ENCODE results near the gene UNC13C. TPM values are rescaled to one million over a fixed set of nuclear protein-coding genes. Genes with fewer than 3 reads are reported as not detected.

The UNC13C gene
- total and polyA plus RNA-seq, 10 of the 15 experiments (the other 5 are each of a cell fraction or from before 2014, with no cell fraction given), result 9.9 to 81.3 (median 25.0) TPM

- no peak overlapping the region for H3K9ac ChIP-seq (ENCODE audit: control insufficient read depth, insufficient read depth, low read length)
- no peaks in the 10 kb centered on the region for H3K4me1 ChIP-seq (ENCODE audit: control insufficient read depth, insufficient read depth, low read length)
- POLR2A ChIA-PET, result interaction anchor here (1.3 to 1.5 kb wide), 2 partner anchors 10 to 11 kb away, joined by 4 read pairs; no protein-coding TSS in a partner anchor
- CTCF ChIA-PET, result interaction anchor here (0.7 to 1.2 kb wide), 3 partner anchors 22 to 223 kb away, joined by 3 read pairs; no protein-coding TSS in a partner anchor
- no peaks in the 10 kb centered on the region for H3K36me3 ChIP-seq (ENCODE audit: control insufficient read depth in 2 of 2, insufficient read depth in 2 of 2, low read length in 1 of 2)
- no peak overlapping the region for H3K4me2 ChIP-seq (ENCODE audit: control insufficient read depth, insufficient read depth)
- H3K27me3 ChIP-seq (replicated peaks in 1 of 2; ENCODE audit: control insufficient read depth in 2 of 2, insufficient read depth in 2 of 2, low read length in 1 of 2), result no peaks in the 10 kb centered on the region
- H3K9me3 ChIP-seq (replicated peaks; ENCODE audit: control insufficient read depth, insufficient read depth, low read length), result no peaks in the 10 kb centered on the region; the same call in 1 of the 3 replicates
- RAD21 ChIA-PET (ENCODE audit: unreplicated experiment), result interaction anchor here (0.7 to 3.7 kb wide), 17 partner anchors 9 to 600 kb away, joined by 3 to 27 read pairs (median 5); no protein-coding TSS in a partner anchor
- WGBS (ENCODE audit: insufficient coverage, insufficient replicate concordance, low lambda C conversion rate, missing lambda C conversion rate), result 57% methylated on average over 4 of the region's 4 CpGs
- ATAC-seq (peak; percentile 89), FAIRE-seq (no peak), DNase-seq (ENCODE audit: low read depth, low spot score) (no peak)
- no peak overlapping the region for H3K4me3 ChIP-seq
- H3K79me2 ChIP-seq (ENCODE audit: control insufficient read depth, insufficient read depth, low read length), result no peaks in the 10 kb centered on the region
- in situ Hi-C loops (cut with MboI) (no loop called here), intact Hi-C loops (cut with micrococcal nuclease; ENCODE audit: unreplicated experiment) (no loop called here)
- no peak overlapping the region for H2AFZ ChIP-seq (ENCODE audit: control insufficient read depth, low read depth, low read length)
- no peak overlapping the region for H3K27ac ChIP-seq (ENCODE audit: control insufficient read depth, insufficient read depth)
- H4K20me1 ChIP-seq (ENCODE audit: control insufficient read depth, insufficient read depth), result no peaks in the 10 kb centered on the region
- SMC1A ChIA-PET (ENCODE audit: uncharacterized antibody, unreplicated experiment), result interaction anchor here (0.9 to 7.4 kb wide), 14 partner anchors 9 to 596 kb away, joined by 3 to 75 read pairs (median 7); no protein-coding TSS in a partner anchor
- no TSS peak for BruUV-seq (replicated peaks)
- TF ChIP-seq STAT1 (conservative IDR thresholded peaks at IDR 0.05), result no peak
- TF ChIP-seq ZBTB11 (CRISPR knock-in tag; IDR thresholded peaks at IDR 0.05), result no peak
- TF ChIP-seq HSF1 (IDR thresholded peaks at IDR 0.05; ENCODE audit: low read depth, low read length), result no peak
- TF ChIP-seq NFIC (IDR thresholded peaks at IDR 0.05; ENCODE audit: low read depth, low read length), result no peak
- TF ChIP-seq CHD1 (IDR thresholded peaks at IDR 0.05; ENCODE audit: low read depth, low read length), result no peak
- TF ChIP-seq, protein P1, sequence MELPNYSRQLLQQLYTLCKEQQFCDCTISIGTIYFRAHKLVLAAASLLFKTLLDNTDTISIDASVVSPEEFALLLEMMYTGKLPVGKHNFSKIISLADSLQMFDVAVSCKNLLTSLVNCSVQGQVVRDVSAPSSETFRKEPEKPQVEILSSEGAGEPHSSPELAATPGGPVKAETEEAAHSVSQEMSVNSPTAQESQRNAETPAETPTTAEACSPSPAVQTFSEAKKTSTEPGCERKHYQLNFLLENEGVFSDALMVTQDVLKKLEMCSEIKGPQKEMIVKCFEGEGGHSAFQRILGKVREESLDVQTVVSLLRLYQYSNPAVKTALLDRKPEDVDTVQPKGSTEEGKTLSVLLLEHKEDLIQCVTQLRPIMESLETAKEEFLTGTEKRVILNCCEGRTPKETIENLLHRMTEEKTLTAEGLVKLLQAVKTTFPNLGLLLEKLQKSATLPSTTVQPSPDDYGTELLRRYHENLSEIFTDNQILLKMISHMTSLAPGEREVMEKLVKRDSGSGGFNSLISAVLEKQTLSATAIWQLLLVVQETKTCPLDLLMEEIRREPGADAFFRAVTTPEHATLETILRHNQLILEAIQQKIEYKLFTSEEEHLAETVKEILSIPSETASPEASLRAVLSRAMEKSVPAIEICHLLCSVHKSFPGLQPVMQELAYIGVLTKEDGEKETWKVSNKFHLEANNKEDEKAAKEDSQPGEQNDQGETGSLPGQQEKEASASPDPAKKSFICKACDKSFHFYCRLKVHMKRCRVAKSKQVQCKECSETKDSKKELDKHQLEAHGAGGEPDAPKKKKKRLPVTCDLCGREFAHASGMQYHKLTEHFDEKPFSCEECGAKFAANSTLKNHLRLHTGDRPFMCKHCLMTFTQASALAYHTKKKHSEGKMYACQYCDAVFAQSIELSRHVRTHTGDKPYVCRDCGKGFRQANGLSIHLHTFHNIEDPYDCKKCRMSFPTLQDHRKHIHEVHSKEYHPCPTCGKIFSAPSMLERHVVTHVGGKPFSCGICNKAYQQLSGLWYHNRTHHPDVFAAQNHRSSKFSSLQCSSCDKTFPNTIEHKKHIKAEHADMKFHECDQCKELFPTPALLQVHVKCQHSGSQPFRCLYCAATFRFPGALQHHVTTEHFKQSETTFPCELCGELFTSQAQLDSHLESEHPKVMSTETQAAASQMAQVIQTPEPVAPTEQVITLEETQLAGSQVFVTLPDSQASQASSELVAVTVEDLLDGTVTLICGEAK (IDR thresholded peaks at IDR 0.05; ENCODE audit: borderline replicate concordance), result no peak
- no peak for TF ChIP-seq PAX8 (IDR thresholded peaks at IDR 0.05)
- no peak for TF ChIP-seq TCF7 (IDR thresholded peaks at IDR 0.05; ENCODE audit: borderline replicate concordance)
- no peak for TF ChIP-seq CHD4 (IDR thresholded peaks at IDR 0.05)
- TF ChIP-seq, protein P2, sequence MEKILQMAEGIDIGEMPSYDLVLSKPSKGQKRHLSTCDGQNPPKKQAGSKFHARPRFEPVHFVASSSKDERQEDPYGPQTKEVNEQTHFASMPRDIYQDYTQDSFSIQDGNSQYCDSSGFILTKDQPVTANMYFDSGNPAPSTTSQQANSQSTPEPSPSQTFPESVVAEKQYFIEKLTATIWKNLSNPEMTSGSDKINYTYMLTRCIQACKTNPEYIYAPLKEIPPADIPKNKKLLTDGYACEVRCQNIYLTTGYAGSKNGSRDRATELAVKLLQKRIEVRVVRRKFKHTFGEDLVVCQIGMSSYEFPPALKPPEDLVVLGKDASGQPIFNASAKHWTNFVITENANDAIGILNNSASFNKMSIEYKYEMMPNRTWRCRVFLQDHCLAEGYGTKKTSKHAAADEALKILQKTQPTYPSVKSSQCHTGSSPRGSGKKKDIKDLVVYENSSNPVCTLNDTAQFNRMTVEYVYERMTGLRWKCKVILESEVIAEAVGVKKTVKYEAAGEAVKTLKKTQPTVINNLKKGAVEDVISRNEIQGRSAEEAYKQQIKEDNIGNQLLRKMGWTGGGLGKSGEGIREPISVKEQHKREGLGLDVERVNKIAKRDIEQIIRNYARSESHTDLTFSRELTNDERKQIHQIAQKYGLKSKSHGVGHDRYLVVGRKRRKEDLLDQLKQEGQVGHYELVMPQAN (conservative IDR thresholded peaks at IDR 0.05), result no peak
Observed at GRCh38 chr15:54576298-54576935, 598.2 kb downstream of the UNC13C start.

Data from GM12878 (cell line).